Activated T-cell treated with anti-CD3 and anti-CD28 coated beads, Interleukin-2, amount 50 U/mL, for 1 hour (primary cell): Measurements from ENCODE around the gene CR1L.
"Not testable (repeated sequence)": the region's sequence is repeated elsewhere in the genome, so short reads cannot be mapped to it uniquely, and the experiment has no call there.

Experiments
- DNase-seq: peaks from one replicate; pipeline ENCODE4 v3.0.0-alpha.2; 2020

The CR1L gene

DNA sequence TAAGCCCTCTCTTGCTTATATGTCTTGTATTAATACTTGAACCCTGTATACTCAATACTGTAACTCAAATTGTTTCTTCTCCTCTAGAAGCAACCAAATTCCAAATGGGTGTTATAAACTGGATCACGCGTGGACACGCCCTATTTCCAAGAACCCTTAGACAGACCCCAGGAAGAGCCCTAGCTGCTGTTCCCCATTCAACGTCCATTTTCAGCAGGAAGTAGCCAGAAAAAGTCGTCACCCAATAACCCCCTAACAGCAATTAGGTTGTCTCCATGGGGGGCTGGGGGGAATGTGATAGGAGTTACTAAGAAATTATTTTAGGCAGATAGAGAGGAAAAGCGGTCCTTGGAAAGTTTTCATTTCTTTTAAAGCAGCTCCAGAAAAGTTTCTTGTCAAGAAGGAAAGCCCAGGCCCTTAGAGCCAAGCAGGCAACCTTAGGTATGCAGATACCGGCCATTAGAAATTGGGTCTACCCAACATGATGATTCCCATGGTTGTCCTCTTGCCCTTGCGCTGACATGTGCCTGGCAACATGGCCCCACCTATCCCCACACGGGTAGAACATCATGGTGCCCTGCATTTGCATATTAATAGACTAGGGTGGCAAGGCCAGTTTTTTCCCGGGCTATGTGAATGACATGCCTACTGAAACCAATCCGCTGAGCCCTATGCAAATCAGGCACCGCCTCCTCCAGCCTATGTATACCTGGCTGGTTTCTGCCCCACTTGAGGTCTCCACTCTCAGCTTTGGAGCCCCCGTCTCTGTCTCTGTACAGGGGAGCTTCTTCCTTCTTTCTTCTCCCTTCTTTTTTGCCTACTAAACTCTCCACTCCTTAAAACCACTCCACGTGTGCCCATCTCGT lies 102.9 kb downstream of the CR1L start:
- DNase-seq, result no peak

- DNase-seq, result no peak
Observed at GRCh38 chr1:207748737-207749528, 104.0 kb downstream of the CR1L start.

DNA sequence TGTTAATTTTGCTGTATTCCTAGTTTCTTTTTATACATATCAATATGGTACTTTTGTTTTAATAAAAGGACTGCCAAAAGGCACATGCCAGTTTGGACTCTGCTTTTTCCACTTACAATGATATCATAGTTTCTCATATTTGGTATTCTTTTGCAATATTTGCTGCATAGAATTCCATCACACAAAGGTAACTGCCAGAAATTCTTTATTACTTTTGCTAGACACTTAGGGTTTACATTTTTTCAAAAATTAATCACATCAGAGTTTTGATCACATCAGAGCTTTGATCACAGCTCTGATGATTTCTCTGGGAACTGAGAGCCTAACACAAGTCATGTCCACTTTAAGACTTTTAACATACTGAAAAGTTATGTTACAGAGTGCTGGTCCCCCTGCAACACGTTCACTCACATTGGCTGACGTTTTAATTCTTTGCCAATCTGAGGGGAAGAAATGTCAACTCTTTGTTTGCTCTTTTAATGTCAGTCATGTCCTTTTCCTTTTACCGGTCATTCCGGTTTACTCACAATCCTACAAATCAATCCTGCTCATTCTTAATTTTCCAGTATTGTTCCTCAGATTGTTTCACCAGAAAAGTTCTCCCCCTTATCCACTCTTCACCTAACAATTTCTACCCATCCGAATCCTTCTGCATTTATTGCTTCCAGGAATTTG lies 105.8 kb downstream of the CR1L start:
- no peak for DNase-seq

GRCh38 chr1:207751463-207751789 lies 106.5 kb downstream of the CR1L start:
- DNase-seq, result not testable (repeated sequence)

DNA sequence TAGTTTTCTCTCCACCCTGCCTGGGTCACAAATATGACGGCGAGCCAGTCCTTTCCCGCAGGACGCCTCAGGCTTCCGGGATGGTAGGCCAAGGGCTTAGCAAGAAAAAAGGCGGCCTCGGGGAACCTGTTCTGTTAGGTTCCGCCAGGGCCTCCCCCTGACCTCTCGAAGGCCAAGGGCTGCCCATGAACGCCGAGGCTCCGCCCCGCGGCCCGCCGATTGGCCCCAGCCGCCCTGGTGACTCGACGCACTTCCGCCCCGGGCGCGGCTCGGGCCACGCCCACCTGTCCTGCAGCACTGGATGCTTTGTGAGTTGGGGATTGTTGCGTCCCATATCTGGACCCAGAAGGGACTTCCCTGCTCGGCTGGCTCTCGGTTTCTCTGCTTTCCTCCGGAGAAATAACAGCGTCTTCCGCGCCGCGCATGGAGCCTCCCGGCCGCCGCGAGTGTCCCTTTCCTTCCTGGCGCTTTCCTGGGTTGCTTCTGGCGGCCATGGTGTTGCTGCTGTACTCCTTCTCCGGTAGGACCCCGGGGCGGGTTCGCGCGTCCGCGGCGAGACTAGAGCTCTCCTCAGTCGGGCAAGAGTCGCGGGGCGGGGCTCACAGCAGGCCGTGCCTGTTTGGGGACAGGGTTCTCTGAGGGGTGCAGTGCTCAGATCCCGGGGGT lies 107.0 kb downstream of the CR1L start, which contains the start of gene CD46:
TSS of gene CD46 (plus strand) at position 265 of the 666 bp plus-strand sequence. CDS start at position 424, 159 bp downstream.
- DNase-seq, result peak; percentile 93

DNA sequence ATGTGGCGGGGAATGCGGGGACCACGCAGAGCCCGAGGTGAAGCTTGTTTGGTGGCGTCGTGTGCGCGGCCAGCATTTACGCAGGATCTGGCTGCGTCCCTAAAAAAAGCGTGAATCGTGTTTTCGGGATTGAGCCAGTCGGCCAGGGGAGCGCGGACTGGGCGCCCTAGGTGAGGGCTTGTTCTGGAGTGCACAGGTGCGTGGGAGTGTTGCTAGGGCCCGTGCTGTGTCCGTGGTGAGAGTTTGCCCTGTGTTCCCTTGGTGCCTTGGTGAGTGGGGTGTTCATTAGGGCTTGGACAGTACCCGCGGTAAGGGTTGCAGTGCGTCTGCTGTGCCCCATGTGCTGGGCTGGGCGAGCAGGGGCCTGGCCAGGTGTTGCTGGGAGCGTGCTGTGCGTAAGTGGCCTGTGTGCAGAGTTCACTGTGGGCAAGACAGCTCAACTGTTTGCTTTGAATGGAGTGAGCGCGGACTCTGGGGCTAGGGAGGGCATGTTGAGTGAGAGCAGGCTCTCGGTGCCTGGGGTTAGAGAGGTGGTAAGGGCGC lies 107.6 kb downstream of the CR1L start:
- no peak for DNase-seq

DNA sequence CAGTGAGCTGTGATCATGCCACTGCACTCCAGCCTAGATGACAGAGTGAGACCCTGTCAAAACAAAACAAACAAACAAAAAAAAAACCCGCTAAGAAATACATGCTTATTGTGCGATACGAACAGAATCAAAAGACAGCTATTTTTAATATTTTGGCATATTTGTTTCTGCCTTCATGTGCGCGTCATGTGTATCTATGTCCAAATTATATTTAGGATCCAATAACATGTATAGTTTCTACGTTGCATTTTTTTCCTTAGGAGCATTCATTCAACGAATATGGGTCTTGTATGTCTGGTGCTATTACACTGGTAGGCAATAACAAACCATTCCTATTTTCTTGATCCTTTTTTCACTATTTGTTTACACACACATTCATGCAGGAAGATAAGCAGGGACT lies 108.7 kb downstream of the CR1L start:
- no peak for DNase-seq

- no peak for DNase-seq
Observed at GRCh38 chr1:207754011-207754410, 109.1 kb downstream of the CR1L start.

DNA sequence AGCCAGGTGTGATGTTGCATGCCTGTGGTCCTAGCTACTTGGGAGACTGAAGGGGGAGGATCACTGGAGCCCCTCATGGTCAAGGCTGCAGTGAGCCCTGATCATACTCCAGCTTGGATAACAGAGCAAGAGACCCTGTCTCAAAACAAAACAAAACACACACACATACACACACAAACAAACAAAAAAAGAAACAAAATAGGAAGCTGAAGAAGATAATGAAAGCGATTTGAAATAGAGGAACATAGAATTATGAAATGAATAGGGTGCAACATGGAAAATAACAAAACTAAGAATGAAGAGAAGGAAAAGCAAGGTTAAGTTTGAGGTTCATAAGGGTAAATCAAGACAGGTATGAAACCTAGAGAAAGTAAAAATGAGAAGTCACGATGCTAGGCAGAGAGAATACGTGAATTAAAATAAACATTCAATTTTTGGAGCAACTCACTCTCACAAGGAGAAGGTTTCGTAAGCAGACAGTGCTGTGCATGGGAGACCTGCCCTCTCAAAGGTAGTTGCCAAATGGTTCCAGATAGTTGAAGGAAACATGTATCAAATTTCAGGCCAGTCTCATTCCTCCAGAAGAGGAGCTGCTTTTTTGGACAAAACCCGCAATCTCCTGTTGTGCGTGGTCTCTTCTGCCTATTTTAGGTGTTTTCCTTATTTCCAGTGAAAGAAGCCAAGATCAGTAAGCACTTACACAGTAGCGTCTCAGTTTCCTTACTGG lies 110.2 kb downstream of the CR1L start:
- DNase-seq, result no peak

DNA sequence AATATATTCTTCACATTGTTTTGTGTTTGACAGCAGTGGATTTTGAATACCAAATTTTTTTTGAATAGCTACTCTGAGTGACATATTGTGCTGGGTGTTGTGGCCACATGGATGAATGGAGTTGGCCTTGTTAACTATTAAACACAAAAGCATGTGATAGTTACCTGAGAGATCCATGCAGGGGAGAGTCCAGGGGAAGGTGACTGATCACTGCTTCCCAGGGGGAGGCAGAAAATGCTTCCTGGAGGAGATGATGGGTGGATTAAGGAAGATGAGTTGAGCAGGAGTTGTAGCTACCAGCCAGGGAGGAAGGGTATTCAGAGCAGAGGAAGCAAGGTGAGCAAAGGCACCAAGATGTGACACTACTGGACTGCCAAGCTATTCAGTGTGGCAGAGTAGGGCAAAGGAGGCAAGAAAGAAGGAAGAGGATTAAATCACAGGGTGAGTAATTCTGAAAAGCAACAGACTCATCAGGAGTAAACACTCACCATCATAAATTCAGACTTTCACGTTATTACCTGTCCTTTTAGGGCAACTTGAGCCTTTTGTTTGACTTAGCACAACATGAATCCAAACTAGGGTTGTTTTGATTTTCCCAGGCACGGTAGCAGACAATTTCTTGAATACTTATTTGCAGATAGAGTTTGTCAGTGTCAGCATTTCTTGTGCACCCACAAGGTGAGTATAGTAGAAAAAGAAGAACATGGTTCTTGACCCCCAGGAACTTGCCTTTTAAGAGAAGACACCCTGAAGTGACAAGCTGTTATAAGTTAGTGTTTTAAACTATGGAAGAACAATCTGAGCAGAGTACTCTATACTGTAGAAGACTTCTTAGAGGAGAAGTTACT lies 111.1 kb downstream of the CR1L start:
- DNase-seq, result no peak

GRCh38 chr1:207762622-207763021 lies 117.7 kb downstream of the CR1L start:
- DNase-seq, result no peak

DNA sequence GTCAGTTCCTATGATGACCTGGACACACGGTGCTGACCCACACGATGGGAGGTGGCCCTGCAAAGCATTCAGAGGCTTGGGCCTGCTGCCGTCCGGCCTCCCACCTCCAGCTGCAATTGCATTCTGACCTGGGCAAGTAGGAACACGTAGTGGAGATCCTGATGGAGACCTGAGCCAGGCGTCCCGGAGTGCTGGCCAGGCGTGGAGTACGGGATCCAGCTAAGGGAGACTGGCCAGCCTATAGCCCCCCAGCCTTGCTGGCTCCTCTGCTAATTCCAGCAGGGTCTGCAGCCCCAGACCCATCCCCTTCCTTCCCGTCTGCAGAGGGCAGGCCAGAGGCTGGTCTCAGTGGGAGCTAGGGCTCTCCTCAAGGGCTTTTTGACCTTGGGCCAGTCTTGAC lies 118.2 kb downstream of the CR1L start:
- no peak for DNase-seq

DNA sequence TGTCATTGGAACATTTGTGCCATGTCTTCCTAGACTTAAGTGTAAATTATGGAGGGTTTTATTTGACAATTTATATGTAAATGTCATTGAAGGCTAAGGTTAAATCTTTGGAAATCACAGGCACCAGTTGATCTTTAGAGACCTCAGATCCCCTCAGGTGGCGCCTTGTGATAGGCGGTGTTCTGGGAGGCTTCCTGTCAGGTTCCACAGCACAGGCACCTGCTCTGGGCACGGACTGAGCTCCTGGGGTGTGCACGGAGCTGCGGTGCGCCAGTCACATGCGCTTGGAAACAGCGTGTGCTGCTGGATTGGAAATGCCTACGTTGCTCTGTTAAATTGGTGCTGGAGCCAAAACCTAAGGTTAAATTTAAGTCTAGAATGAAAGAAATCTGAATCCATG lies 119.0 kb downstream of the CR1L start:
- no peak for DNase-seq

- no peak for DNase-seq
Observed at GRCh38 chr1:207766569-207766968, 121.6 kb downstream of the CR1L start.

DNA sequence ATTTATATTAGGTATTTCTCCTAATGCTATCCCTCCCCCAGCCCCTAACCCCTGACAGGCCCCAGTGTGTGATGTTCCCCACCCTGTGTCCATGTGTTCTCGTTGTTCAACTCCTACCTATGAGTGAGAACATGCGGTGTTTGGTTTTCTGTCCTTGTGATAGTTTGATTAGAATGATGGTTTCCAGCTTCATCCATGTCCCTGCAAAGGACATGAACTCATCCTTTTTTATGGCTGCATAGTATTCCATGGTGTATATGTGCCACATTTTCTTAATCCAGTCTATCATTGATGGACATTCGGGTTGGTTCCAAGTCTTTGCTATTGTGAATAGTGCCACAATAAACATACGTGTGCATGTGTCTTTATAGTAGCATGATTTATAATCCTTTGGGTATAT lies 125.6 kb downstream of the CR1L start:
- not testable (repeated sequence) for DNase-seq
